Stimulated activated CD4-positive, alpha-beta T cell treated with anti-CD3 and anti-CD28 coated beads, Interleukin-1b, Interleukin-23, amount 100 ng/mL, for 4 hours (primary cell): ENCODE measurements around the gene LTO1.

ENCODE experiments used
- DNase-seq, 2 donors: peaks; one replicate each; pipeline ENCODE4 v3.0.0-alpha.2; 2020; ENCODE audit warnings: low read depth in 2 of 2

LTO1 gene

DNA sequence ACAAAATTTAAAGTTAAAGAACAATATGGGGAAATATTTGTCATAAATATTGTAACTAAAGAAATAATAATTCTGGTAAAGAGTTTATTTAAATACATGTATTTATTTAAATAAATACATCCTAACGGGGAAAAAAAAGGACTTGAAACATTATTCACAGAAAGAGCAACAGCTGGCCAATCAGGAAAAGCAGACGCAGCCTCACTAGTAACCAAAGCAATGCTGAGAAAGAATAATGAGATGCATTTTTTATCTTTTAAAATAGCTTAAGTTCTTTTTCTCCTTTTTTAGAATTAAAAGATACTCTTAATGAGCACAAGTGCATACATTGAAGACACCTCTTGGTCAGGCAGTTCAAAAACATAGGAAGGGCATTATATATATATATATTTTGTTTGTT is 2.6 kb upstream of the LTO1 start:
- no peak for DNase-seq

GRCh38 chr11:69674267-69674885 is 777 bp downstream of the LTO1 start:
- DNase-seq: no peak

GRCh38 chr11:69671734-69672465 is 3.3 kb downstream of the LTO1 start:
- no peak for DNase-seq

GRCh38 chr11:69670158-69670845 is 4.9 kb downstream of the LTO1 start:
- peak; percentile 40 to 48 for DNase-seq

DNA sequence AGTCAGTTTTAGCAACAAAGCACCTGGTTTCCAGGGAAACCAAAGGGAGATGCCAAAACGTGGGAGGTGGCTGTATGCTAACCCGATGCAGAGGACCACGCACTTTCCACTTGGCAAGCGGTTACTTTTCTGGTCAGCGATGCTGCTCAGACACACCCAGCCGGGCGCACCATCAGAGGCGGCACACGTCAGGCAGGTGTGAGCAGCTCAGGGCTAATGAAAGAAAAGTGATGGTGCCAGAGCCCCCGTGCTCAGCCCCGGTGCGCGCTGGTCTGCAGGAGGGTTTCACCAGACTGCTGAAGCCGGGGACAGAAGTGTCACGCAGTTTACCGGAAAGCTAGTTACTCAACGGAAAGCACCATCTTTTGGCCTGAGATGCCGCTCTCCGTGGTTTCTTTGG is 5.7 kb downstream of the LTO1 start:
- no peak for DNase-seq

DNA sequence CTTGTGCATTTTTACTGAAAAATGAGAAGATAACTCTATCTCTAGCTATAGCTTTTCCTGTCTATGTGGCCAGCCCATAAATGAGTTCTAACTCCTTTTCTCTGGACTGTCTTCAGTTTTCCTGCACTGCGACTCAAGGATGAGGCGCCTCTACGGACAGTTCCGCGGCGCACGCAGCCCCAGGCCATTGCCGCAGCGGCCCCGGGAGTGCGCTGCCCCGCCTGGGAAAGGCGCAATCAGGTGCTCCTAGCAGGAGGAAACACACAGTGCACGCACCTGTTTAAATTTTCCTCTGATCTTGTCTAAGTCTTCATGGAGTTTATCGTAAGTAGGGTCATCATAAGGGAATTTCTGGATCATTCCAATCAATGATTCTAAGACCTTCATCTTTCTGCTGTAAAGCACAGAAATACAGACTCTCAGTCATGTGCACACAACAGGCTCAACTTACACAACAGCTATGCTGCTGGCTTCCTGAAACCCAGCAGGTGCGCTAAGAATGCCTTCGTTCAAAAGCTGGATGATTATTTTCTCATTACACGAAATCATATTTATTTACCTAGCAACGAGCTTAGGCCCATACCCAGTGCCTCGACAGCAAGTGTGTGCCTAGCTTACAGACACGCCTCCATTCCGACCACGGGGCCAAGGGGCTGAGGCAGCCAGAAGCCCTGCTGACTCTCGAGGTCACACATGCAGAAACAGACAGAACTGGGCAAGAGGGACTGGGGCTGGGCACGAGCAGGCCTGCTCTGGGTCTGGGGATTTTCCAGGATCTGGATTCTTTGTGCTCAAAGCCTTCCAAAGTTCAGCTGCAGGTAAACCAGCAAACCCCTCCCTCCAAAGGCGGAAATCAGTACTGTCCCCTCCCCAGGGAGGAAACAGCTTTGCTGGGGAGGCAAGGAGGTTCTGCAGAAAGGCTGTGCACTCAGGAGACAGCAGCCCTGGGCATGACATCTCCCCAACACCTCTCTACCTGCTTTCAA is 7.2 kb downstream of the LTO1 start:
- no peak for DNase-seq

DNA sequence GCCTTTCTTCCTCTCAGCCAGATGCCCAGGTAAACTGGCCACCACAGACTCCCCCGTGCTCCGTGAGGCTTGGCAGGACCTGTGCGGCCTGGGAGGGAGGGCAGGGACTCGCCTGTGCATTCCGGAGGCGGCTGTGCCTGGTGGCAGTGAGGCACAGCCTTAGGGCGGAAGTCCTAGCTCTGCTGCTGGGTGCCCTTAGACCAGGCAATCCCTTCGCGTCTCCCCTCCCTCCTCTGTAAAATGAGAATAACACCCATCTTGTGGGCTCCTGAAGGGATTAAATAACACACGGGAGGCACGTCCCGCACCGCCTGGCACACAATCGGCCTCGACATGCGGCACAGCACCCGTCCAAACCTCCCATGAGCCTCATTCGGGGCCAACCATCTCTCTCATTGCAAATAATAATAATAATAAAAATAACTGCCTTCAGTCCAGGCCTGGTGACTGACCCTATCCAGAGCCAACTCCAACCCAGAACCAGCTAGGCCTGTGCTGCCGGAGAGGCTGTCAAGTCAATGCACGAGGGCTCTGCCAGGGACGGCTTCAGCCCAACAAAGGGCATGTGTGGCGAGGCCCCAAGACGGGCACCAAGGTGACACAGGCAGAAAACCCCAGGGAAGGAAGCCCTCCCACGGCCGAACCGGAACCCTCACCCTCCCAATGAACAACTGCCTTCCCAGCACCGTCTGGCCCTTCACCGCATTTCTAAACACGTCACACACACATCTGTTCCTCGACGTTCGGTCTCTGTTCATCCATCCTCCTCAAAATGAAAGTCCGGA is 8.2 kb downstream of the LTO1 start:
- no peak for DNase-seq

DNA sequence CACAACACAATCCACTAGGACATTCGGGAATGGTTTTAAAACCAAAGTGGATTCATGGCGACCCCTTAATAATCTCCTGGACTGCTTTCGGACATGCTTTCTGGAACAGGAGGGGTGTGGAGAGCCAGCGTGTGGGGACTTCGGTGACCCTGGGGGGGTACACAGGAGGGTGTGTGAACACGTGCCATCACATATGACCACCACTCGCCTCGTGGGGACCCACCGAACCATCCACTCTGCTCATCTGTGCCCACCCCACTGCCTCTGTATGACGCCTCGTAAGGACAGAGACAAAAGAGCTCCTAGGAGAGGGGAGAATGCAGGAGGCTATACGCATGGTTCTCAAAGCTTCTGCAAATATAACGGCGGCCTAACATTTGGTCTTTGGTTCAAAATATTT is 8.9 kb downstream of the LTO1 start:
- no peak for DNase-seq

- no peak for DNase-seq
These were observed 9.5 kb downstream of the LTO1 start for GRCh38 chr11:69665669-69666068.

DNA sequence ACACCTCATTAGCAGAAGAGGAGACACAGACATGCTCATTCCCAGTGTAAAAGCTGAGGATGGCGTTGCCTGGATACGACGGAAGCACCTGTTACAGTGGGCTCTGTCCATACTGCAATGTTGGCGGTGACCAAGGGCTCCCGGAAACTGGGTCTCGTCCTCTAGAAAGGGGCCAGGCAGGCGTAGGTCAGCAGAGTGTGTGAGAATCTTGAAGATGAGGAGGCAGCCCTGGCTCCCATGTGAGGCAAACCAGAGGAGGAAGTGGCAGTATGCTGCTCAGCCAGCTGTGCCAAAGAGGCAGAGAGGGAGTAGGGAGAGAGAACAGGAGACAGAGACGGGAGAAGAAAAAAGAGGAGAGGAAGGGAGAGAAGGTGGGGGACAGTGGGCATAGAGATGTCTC is 10.3 kb downstream of the LTO1 start:
- DNase-seq: no peak

- no peak for DNase-seq
These were observed 10.9 kb downstream of the LTO1 start for GRCh38 chr11:69664103-69664775.

DNA sequence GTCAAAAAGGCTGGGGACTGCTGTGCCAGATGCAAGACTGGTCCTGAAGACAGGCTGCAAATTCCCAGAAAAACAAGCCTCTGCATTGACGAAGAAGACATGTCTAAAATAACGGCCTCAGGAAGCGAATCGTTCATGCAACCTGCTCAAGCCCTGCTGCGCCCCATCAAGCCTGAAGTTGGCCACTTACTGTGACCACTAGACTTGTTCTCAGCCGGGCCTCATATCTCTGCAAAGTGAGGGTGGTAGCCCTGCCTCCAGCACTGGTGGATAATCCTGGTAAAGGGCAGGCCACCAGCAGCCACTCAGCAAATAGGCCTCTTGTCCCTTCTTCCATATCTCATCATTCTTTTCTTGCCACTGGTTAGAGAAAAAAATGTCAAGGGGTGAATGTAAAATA is 11.8 kb downstream of the LTO1 start:
- no peak for DNase-seq

DNA sequence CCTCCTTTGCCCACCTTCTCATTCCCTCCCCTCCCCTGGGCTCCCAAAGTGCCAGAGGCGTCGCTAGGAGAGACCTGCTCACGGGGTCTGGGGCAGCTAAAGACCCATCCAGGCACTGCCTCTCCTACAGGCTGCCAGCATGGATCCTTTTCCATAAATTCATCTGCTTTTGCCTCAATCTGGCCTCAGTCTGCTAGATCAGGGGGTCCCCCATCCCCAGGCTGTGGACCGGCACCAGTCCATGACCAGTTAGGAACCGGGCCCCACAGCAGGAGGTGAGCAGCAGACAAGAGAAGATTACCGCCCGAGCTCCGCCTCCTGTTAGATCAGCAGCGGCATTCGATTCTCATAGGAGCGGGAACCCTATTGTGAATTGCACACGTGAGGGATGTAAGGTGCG is 12.3 kb downstream of the LTO1 start:
- DNase-seq: no peak

- no peak for DNase-seq
These were observed 13.0 kb downstream of the LTO1 start for GRCh38 chr11:69662021-69662698.

- no peak for DNase-seq
These were observed 13.8 kb downstream of the LTO1 start for GRCh38 chr11:69661413-69661715.

DNA sequence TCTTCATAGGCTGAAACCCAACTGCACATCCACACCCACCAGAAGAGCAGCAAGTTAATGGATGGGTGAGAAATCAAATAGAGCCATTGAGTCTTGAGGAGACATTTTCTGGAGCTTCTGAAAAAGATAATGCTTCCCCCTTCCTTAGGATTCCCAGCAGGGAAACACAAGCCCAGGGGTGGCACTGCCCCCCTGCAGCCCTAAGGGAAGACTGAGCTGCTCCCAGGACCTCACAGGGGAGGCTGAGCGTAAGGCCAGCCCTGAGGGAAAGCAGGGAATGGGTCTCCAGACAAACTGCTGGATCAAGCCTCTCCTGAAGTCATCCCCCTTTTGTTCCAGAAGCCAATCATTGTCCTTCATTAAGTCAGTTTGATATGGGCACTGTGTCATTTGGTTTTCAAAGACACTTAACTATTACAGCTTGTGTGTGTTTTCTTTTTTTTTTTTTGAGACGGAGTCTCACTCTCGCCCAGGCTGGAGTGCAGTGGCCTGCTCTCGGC is 15.1 kb downstream of the LTO1 start:
- no peak for DNase-seq

DNA sequence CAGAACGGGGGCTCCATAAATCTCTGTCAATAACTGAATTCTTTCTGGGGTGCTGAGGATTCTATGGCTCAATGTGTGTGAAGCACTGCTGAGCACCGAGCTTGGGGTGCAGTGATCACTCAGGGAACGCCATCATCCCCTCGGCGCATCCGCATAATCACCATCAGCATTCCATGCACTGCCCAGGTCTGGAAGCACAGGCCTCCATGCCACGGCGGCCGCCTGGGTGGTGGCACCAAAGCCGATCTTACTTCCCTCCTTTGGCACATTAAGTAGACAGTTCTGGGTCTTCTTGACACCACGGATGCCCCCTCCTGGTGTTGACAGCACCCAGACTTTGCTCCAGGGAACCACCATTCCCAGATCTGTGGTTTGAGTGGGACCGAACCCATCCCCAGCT is 15.6 kb downstream of the LTO1 start:
- DNase-seq: no peak

GRCh38 chr11:69658626-69659450 is 16.3 kb downstream of the LTO1 start:
- no peak for DNase-seq
